ENCODE data around the gene CCL4L2. TPM values are rescaled to one million over a fixed set of nuclear protein-coding genes. Genes with fewer than 3 reads are reported as not detected.
"Not testable (repeated sequence)": the region's sequence is repeated elsewhere in the genome, so short reads cannot be mapped to it uniquely, and the experiment has no call there.

Gene CCL4L2
- total and polyA plus RNA-seq, 12 donors, result 0.57 to 5.1 (median 2.2) TPM; not detected in 1

DNA sequence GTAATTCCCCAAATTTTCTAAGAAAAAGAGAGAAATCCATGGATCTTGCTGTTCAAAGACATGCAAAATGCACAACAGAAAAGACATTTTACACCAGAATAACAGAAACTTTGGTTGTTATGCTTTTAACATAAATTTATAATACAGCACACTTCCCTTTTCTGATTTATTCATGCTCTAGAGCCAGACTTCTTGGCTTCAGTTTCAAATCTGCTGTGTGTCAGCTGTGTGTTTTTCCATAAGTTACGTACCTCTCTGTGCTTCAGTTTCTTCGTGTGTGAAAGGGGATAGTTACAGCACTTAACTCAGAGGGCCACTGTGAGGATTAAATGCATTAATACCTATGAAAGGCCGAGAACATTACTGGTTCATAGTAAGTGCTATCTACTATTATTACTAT is 7.5 kb upstream of the CCL4L2 start:
- intact Hi-C loops (cut with DNase I), result no loop called here
- TF ChIP-seq, protein P1, sequence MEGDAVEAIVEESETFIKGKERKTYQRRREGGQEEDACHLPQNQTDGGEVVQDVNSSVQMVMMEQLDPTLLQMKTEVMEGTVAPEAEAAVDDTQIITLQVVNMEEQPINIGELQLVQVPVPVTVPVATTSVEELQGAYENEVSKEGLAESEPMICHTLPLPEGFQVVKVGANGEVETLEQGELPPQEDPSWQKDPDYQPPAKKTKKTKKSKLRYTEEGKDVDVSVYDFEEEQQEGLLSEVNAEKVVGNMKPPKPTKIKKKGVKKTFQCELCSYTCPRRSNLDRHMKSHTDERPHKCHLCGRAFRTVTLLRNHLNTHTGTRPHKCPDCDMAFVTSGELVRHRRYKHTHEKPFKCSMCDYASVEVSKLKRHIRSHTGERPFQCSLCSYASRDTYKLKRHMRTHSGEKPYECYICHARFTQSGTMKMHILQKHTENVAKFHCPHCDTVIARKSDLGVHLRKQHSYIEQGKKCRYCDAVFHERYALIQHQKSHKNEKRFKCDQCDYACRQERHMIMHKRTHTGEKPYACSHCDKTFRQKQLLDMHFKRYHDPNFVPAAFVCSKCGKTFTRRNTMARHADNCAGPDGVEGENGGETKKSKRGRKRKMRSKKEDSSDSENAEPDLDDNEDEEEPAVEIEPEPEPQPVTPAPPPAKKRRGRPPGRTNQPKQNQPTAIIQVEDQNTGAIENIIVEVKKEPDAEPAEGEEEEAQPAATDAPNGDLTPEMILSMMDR (IDR thresholded peaks at IDR 0.05), result no peak
- TF ChIP-seq POLR2A (IDR thresholded peaks at IDR 0.05), result no peak
- 80 to 83% (median 81%) methylated on average over 3 of the region's 3 CpGs for WGBS, 4 donors

DNA sequence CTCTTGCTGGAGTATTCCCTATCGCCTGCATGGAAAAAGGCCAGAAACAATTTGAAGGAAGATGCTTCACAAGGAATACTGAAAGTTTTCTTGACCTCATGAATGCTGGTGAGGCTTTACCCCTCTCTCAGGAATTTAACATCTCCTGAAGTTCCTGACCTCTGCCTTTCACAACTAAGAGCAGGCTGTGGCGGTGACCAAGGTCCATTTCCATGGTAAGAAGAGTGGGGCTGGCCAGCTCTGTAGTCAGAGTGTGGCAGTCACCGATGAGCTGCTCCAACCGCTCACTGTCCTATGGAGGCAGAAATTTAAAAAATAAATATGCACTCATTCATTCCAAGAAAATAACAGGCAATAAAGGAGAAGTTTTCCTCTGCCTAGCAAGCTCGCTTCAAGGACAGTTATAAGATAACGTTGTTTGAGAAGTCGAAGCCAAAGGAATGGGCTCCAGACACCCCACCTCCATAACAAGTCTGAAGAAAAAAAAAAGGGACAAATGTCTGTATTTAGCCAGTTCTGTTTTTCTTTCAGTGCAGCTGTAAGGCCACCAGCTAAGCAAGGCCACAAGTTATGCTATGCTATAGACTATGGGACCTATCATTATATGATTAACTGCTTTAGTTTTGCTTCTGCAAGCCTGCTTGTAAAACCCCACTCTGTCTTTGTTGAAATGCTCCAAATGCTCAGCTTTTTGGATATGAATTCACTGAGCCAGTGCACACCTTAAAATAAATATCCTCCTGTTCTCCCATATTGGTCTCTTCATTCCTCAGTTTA is 6.0 kb upstream of the CCL4L2 start:
- Histone ChIP-seq H3K27ac (no peak overlapping the region), H3K4me3 (no peak overlapping the region), H3K9me3 (replicated peaks in 1 of 3) (no peaks in the 10 kb centered on the region), H3K4me1 (replicated peaks in 1 of 2) (no peaks in the 10 kb centered on the region), H3K27me3 (no peaks in the 10 kb centered on the region), H3K36me3 (replicated peaks in 1 of 2) (no peaks in the 10 kb centered on the region)
- TF ChIP-seq POLR2A (IDR thresholded peaks at IDR 0.05), result no peak
- TF ChIP-seq, protein P1 (IDR thresholded peaks at IDR 0.05), result no peak
- 50 to 66% (median 57%) methylated on average over 7 of the region's 7 CpGs for WGBS, 4 donors
- DNase-seq, result no peak
- intact Hi-C loops (cut with DNase I), result no loop called here

More for the DNA sequence above, 7.5 kb upstream of the CCL4L2 start:
- Histone ChIP-seq H3K27ac (no peak overlapping the region), H3K4me3 (no peak overlapping the region), H3K9me3 (replicated peaks in 1 of 3) (no peaks in the 10 kb centered on the region), H3K27me3 (no peaks in the 10 kb centered on the region), H3K4me1 (replicated peaks in 1 of 2) (no peaks in the 10 kb centered on the region), H3K36me3 (replicated peaks in 1 of 2) (no peaks in the 10 kb centered on the region)
- DNase-seq, result no peak

DNA sequence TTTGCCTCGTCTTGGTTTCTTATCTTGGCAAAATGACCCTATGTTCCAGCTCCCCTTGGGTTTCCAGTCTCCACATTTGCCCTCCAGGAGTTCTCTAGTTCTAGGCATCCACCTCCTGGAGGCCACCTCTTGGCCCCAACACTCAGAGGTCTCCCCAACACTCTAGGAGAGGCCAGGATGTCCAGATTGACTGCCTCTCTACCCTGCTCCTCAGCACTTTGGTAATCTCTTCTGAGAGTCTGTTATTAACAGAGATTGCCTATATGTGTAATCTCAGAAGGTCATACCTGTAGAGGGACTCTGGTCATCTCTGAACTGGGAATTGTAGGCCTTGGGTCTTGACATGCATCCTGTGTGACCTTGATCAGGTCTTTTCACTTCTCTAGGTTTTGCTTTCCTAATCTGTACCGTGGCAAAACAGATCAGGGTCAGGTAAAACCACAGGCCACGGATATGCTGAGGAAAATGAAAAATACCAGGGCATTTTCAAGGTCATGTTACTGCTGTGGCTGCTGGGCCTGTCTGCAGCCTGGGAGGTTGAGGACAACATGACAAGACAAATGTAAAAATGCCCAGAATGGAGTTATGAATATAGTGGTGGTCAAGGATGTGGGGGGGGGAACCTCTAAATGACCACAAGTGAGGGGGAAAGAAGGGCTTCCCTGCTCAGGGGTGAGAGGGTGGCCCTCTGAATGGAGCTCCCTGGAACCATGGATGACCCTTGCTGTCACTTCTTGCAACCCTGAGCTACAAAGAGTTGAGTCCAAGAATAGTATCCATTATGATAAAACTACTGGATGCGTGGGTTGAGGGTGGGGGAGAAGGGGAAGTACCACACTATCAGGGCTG is 5.0 kb upstream of the CCL4L2 start:
- no peak for TF ChIP-seq POLR2A (IDR thresholded peaks at IDR 0.05)
- TF ChIP-seq, protein P1 (IDR thresholded peaks at IDR 0.05), result no peak
- Histone ChIP-seq H3K4me3 (no peak overlapping the region), H3K36me3 (replicated peaks in 1 of 2) (no peaks in the 10 kb centered on the region), H3K9me3 (replicated peaks in 1 of 3) (no peaks in the 10 kb centered on the region), H3K4me1 (replicated peaks in 1 of 2) (no peaks in the 10 kb centered on the region), H3K27me3 (no peaks in the 10 kb centered on the region), H3K27ac (no peak overlapping the region)
- no peak for DNase-seq
- 60 to 68% (median 64%) methylated on average over 4 of the region's 4 CpGs for WGBS, 4 donors
- intact Hi-C loops (cut with DNase I), result no loop called here

DNA sequence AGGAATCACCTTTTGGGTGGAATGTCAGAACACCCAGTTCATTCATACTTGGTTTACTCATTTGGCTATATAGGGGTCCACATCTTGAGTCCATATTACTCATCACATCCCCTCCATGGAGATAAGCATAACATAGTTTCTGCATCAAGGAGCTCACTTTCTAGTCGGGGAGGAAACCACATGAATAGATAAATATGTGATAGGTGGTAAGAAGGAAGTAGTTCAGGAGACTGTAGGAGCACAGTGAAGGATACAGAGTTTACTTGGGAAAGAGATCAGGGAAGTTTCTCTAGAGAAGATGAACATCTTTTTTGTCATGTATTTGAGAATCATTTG is 4.4 kb upstream of the CCL4L2 start:
- WGBS, 4 donors, result 50 to 68% (median 54%) methylated on average over 1 of the region's 1 CpG
- H3K36me3 ChIP-seq (replicated peaks in 1 of 2); H3K9me3 ChIP-seq (replicated peaks in 1 of 3); H3K27ac ChIP-seq; H3K4me3 ChIP-seq; intact Hi-C loops (cut with DNase I); H3K27me3 ChIP-seq; DNase-seq; H3K4me1 ChIP-seq (replicated peaks in 1 of 2): not testable (repeated sequence)

DNA sequence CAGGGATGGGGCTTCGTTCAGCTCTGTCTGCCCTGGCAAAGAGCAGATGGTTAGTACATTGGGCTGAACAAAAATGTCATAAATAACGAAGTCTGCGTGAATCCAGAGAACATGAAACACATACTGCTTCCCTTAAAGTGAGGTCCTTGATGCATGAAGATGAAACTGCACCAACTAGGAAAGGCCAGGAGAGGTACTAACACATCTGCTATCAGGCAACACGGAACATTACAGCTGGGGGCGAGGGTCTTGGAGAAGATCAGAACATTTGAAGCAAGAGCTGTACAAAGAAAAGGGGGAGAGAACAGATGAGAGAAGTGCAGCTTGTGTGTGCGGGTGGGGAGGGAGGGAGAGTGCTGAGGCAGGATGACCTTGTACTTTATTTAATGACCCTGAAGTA is 3.5 kb upstream of the CCL4L2 start:
- H3K36me3 ChIP-seq (replicated peaks in 1 of 2); H3K4me1 ChIP-seq (replicated peaks in 1 of 2); DNase-seq; H3K27ac ChIP-seq; H3K9me3 ChIP-seq (replicated peaks in 1 of 3); H3K4me3 ChIP-seq; H3K27me3 ChIP-seq; intact Hi-C loops (cut with DNase I): not testable (repeated sequence)
- WGBS, 4 donors, result 65 to 74% (median 69%) methylated on average over 5 to 6 of the region's 6 CpGs
